HepG2 (cell line): Measurements from ENCODE around the gene PPP2R1B. TPM values are rescaled to one million over a fixed set of nuclear protein-coding genes. Genes with fewer than 3 reads are reported as not detected.

Experiments
- DRAP1 ChIP-seq: IDR thresholded peaks from 2 replicates; pipeline ENCODE4 v1.6.1; 2016; ENCODE audit warnings: missing genetic modification reagents, missing compliant biosample characterization
- ETS1 ChIP-seq: sonication (generic); formaldehyde crosslinking; IDR thresholded peaks from 2 replicates; pipeline ENCODE4 v1.4.0; 2020; ENCODE audit warnings: missing genetic modification reagents
- GTF3A ChIP-seq: sonication (generic); formaldehyde crosslinking; conservative IDR thresholded peaks from 2 replicates; pipeline ENCODE4 v1.4.0; 2020; ENCODE audit warnings: mild to moderate bottlenecking, missing genetic modification reagents
- HBP1 ChIP-seq: IDR thresholded peaks from 2 replicates; pipeline ENCODE4 v1.6.1; 2016; ENCODE audit warnings: low read depth, control low read depth
- KDM2A ChIP-seq: sonication (generic); formaldehyde crosslinking; IDR thresholded peaks from 2 replicates; pipeline ENCODE4 v1.4.0; 2020; ENCODE audit warnings: low read depth, missing genetic modification reagents, borderline replicate concordance
- MATR3 ChIP-seq: sonication (generic); formaldehyde crosslinking; IDR thresholded peaks from 2 replicates; pipeline ENCODE4 v1.4.0; 2020; ENCODE audit warnings: missing genetic modification reagents
- NFYB ChIP-seq: sonication (generic); formaldehyde crosslinking; IDR thresholded peaks from 2 replicates; pipeline ENCODE4 v1.4.0; 2020; ENCODE audit warnings: missing genetic modification reagents
- POGK ChIP-seq: sonication (generic); formaldehyde crosslinking; conservative IDR thresholded peaks from 2 replicates; pipeline ENCODE4 v1.8.0; 2022; ENCODE audit warnings: mild to moderate bottlenecking, moderate library complexity, missing genetic modification reagents
- THYN1 ChIP-seq: sonication (generic); formaldehyde crosslinking; IDR thresholded peaks from 2 replicates; pipeline ENCODE4 v1.8.1; 2023; ENCODE audit warnings: low read depth, mild to moderate bottlenecking, moderate library complexity, missing genetic modification reagents, borderline replicate concordance
- ZBTB10 ChIP-seq: sonication (generic); formaldehyde crosslinking; IDR thresholded peaks from 2 replicates; pipeline ENCODE4 v1.4.0; 2020; ENCODE audit warnings: missing genetic modification reagents, borderline replicate concordance
- ZKSCAN5 ChIP-seq: sonication (generic); formaldehyde crosslinking; IDR thresholded peaks from 2 replicates; pipeline ENCODE4 v1.5.1; 2020; ENCODE audit warnings: mild to moderate bottlenecking, missing genetic modification reagents
- ZNF275 ChIP-seq: sonication (generic); formaldehyde crosslinking; IDR thresholded peaks from 2 replicates; pipeline ENCODE4 v1.8.0; 2022; ENCODE audit warnings: missing genetic modification reagents, mild to moderate bottlenecking, inconsistent platforms, borderline replicate concordance
- ZNF281 ChIP-seq: sonication (generic); formaldehyde crosslinking; IDR thresholded peaks from 2 replicates; pipeline ENCODE4 v1.4.0; 2020; ENCODE audit warnings: missing genetic modification reagents, borderline replicate concordance
- ZNF598 ChIP-seq: sonication (generic); formaldehyde crosslinking; IDR thresholded peaks from 2 replicates; pipeline ENCODE4 v1.5.1; 2020; ENCODE audit warnings: mild to moderate bottlenecking, missing genetic modification reagents, borderline replicate concordance
- polyA plus RNA-seq, 8 experiments: library from polyadenylated mRNA; depleted of rRNA in 3 of 8; stranded (reverse) in 7 of 8; unstranded in 1 of 8; fragments of >200 nt; fragmentation: Illumina TruSeq in 4 of 8; extraction: Trizol in 4 of 8; gene quantifications; 2 replicates each; pipeline versions ENCODE4 v1.2.1 to v1.2.3, GENCODE V29; 2011 to 2016; ENCODE audit warnings: low read depth in 4 of 8, missing spikeins in 1 of 8, mixed read lengths in 1 of 8; ENCODE audit not compliant: insufficient read depth in 1 of 8
- total RNA-seq, 5 experiments: library from RNA; depleted of rRNA; stranded (reverse); fragments of >200 nt; fragmentation: Illumina TruSeq; extraction: Trizol; gene quantifications; 2 replicates each; pipeline ENCODE4 v1.2.3, GENCODE V29; 2016; ENCODE audit warnings: low read depth in 1 of 5

Gene PPP2R1B
- total and polyA plus RNA-seq, 2 of the 13 experiments (the other 11 are each of a cell fraction or from before 2014, with no cell fraction given) = 22.1 to 56.8 TPM

- no peak for TF ChIP-seq ETS1 (CRISPR knock-in tag)
- 0 out of 2 replicates have a peak, but pooled peaks have one; percentile 79 for TF ChIP-seq HBP1 (CRISPR knock-in tag)
- peak; percentile 95 for TF ChIP-seq KDM2A (CRISPR knock-in tag)
- TF ChIP-seq ZBTB10 (CRISPR knock-in tag) = no peak
- TF ChIP-seq ZNF281 (CRISPR knock-in tag) = 0 out of 2 replicates have a peak, but pooled peaks have one; percentile 9
- TF ChIP-seq POGK = peak; percentile 63; the same call in 1 of the 2 replicates
- no peak for TF ChIP-seq DRAP1 (CRISPR knock-in tag)
- TF ChIP-seq ZNF275 = 0 out of 2 replicates have a peak, but pooled peaks have one; percentile 10
- TF ChIP-seq MATR3 = no peak
- no peak for TF ChIP-seq ZKSCAN5 (CRISPR knock-in tag)
- no peak for TF ChIP-seq NFYB (CRISPR knock-in tag)
- no peak for TF ChIP-seq THYN1
- peak; percentile 75; the same call in 1 of the 2 replicates for TF ChIP-seq ZNF598 (CRISPR knock-in tag)
- no peak for TF ChIP-seq GTF3A (CRISPR knock-in tag)
Observed at GRCh38 chr11:111765984-111766833, at the start of gene PPP2R1B (continued).
